AG04450 (cell line): ENCODE data around the gene CYP2D6. TPM values are rescaled to one million over a fixed set of nuclear protein-coding genes. Genes with fewer than 3 reads are reported as not detected.

Source experiments
- CTCF ChIA-PET: fragments of 300-600, 350-600 bp; formaldehyde crosslinking; extraction: SDS; loops from one replicate; lab custom pipeline; 2022; ENCODE audit warnings: antibody characterized with exemption, inconsistent platforms; lab: Charles Lee
- POLR2A ChIA-PET: fragments of 350-600 bp; formaldehyde crosslinking; extraction: SDS; loops from one replicate; lab custom pipeline; 2021; ENCODE audit warnings: antibody characterized with exemption, inconsistent platforms; lab: Yijun Ruan, JAX
- DNase-seq: peaks from one replicate; pipeline ENCODE4 v3.0.0-alpha.2; 2011; ENCODE audit warnings: low read depth, low spot score
- H3K27ac ChIP-seq: one replicate; pipeline ENCODE4 v1.5.1; 2012; ENCODE audit warnings: low read depth, low read length, control low read depth
- H3K27me3 ChIP-seq: one replicate; pipeline ENCODE4 v1.6.0; 2012; ENCODE audit warnings: low read length; ENCODE audit not compliant: control insufficient read depth, insufficient read depth
- H3K4me3 ChIP-seq: 2 replicates; pipeline ENCODE4 v1.5.1; 2011; ENCODE audit warnings: mild to moderate bottlenecking, low read depth, low read length, control low read depth
- H3K9me3 ChIP-seq: 2 replicates; pipeline ENCODE4 v1.5.1; 2012; ENCODE audit warnings: low read length; ENCODE audit not compliant: control insufficient read depth, insufficient read depth
- polyA plus RNA-seq: library from polyadenylated mRNA; depleted of rRNA; stranded (reverse); fragments of >200 nt; gene quantifications from 2 replicates; pipeline ENCODE4 v1.2.3, GENCODE V29; 2011
- TF ChIP-seq, protein P1 (sequence below): IDR thresholded peaks from 2 replicates; pipeline ENCODE4 v1.5.1; 2011; ENCODE audit warnings: low read depth, low read length, control low read depth, inconsistent platforms

Gene CYP2D6
- polyA plus RNA-seq, 1 experiment, result 0.15 TPM

DNA sequence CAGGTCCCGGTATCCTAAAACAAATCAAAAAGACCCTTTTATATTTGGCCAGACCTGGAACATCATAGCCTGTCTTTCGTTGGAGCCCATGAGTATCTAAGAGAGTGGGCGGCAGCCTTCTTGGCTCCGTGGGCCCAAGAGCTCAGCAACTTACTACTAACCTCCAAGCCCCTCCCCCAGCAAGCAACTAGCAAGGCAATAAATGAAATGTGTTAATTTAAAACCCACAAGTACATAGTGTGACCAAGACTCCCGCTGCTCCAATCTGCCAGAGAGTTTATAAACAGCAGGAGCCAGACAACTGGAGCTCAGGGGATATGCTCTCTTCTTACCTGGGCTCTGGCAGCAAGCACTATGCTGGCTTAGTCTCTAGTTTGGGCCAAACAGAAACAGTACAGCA lies 40.8 kb upstream of the CYP2D6 start:
- H3K4me3 ChIP-seq, result no peak overlapping the region
- no peak for DNase-seq
- H3K27me3 ChIP-seq, result no peaks in the 10 kb centered on the region
- no peak overlapping the region for H3K27ac ChIP-seq
- POLR2A ChIA-PET, result no interaction called here
- H3K9me3 ChIP-seq, result no peaks in the 10 kb centered on the region; the same call in 1 of the 2 replicates
- CTCF ChIA-PET, result interaction anchor here (0.7 to 3.9 kb wide), 3 partner anchors 56 to 273 kb away, joined by 3 to 25 read pairs (median 3); no protein-coding TSS in a partner anchor
- TF ChIP-seq, protein P1, sequence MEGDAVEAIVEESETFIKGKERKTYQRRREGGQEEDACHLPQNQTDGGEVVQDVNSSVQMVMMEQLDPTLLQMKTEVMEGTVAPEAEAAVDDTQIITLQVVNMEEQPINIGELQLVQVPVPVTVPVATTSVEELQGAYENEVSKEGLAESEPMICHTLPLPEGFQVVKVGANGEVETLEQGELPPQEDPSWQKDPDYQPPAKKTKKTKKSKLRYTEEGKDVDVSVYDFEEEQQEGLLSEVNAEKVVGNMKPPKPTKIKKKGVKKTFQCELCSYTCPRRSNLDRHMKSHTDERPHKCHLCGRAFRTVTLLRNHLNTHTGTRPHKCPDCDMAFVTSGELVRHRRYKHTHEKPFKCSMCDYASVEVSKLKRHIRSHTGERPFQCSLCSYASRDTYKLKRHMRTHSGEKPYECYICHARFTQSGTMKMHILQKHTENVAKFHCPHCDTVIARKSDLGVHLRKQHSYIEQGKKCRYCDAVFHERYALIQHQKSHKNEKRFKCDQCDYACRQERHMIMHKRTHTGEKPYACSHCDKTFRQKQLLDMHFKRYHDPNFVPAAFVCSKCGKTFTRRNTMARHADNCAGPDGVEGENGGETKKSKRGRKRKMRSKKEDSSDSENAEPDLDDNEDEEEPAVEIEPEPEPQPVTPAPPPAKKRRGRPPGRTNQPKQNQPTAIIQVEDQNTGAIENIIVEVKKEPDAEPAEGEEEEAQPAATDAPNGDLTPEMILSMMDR, result no peak

GRCh38 chr22:42170946-42171345 lies 40.3 kb upstream of the CYP2D6 start:
- ChIA-PET CTCF (interaction anchor here (0.7 to 5.7 kb wide), 3 partner anchors 56 to 274 kb away, joined by 3 to 40 read pairs (median 28); no protein-coding TSS in a partner anchor), POLR2A (no interaction called here)
- Histone ChIP-seq H3K27ac (no peak overlapping the region), H3K4me3 (no peak overlapping the region), H3K27me3 (no peaks in the 10 kb centered on the region), H3K9me3 (no peaks in the 10 kb centered on the region; the same call in 1 of the 2 replicates)
- TF ChIP-seq, protein P1, result no peak
- no peak for DNase-seq

- Histone ChIP-seq H3K9me3 (no peaks in the 10 kb centered on the region; the same call in 1 of the 2 replicates), H3K27ac (no peak overlapping the region), H3K4me3 (no peak overlapping the region), H3K27me3 (no peaks in the 10 kb centered on the region)
- ChIA-PET CTCF (interaction anchor here (0.6 to 5.7 kb wide), 9 partner anchors 11 to 305 kb away, joined by 3 to 40 read pairs (median 4); no protein-coding TSS in a partner anchor), POLR2A (no interaction called here)
- DNase-seq, result peak; percentile 37
- TF ChIP-seq, protein P1, result peak; percentile 99
Measured at GRCh38 chr22:42169055-42169469, 38.5 kb upstream of the CYP2D6 start.

DNA sequence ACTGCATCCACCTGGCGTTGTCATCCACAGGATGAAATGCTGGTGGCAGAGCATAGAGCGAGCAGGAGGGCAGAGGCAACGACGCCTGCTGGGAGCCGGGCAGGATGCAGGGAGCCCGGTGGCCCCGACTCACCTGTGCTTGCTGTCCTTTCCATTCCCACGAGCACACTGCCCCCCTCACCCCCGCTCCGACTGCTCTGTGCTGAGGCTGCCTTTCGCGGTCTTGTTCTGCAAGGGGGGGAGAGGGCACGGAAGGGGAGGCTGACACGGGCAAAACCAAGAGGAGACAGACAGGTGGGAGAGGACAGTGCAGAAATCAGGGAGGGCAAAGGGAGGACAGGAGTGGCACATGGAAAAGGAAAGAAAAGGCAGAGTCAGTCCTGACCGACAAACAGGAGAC lies 37.9 kb upstream of the CYP2D6 start:
- no peaks in the 10 kb centered on the region for H3K27me3 ChIP-seq
- POLR2A ChIA-PET, result no interaction called here
- DNase-seq, result no peak
- TF ChIP-seq, protein P1, result no peak
- H3K4me3 ChIP-seq, result no peak overlapping the region
- no peak overlapping the region for H3K27ac ChIP-seq
- CTCF ChIA-PET, result interaction anchor here (1.6 to 5.7 kb wide), 3 partner anchors 13 to 276 kb away, joined by 5 to 40 read pairs (median 28); no protein-coding TSS in a partner anchor
- no peaks in the 10 kb centered on the region; the same call in 1 of the 2 replicates for H3K9me3 ChIP-seq

GRCh38 chr22:42167066-42167465 lies 36.5 kb upstream of the CYP2D6 start:
- no peaks in the 10 kb centered on the region for H3K27me3 ChIP-seq
- H3K9me3 ChIP-seq, result no peaks in the 10 kb centered on the region; the same call in 1 of the 2 replicates
- H3K4me3 ChIP-seq, result no peak overlapping the region
- CTCF ChIA-PET, result interaction anchor here (0.5 to 5.7 kb wide), 5 partner anchors 210 to 277 kb away, joined by 3 to 40 read pairs (median 8); no protein-coding TSS in a partner anchor
- H3K27ac ChIP-seq, result no peak overlapping the region
- TF ChIP-seq, protein P1, result no peak
- POLR2A ChIA-PET, result interaction anchor here (0.6 kb wide), 1 partner anchor 374 kb away, joined by 4 read pairs; no protein-coding TSS in a partner anchor
- no peak for DNase-seq
